Measurements from ENCODE around the gene WNT9B. TPM values are rescaled to one million over a fixed set of nuclear protein-coding genes. Genes with fewer than 3 reads are reported as not detected.

The WNT9B gene
- total and polyA plus RNA-seq, 9 of the 15 experiments (the other 6 are each of a cell fraction or from before 2014, with no cell fraction given), result not detected

DNA sequence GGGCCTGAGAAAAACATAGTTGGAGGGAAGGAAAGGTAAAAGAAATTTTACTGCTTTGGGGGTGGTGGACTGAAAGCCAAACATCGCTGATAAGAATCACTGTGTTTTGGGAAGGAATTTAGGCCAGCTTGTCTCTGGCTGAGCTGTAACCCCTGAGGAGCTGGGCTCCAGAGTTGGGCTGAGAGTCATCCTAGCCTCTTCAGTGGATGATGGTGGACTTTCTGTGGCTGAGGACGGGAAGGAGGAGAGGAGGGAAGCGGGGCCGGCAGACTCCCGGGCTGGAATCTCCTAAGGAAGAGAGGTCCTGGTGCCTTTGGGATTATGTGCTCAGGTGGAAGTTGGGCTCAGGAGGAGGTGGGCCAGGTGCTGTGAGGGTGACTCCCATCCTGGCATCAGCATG lies 8.6 kb downstream of the WNT9B start:
- H3K4me2 ChIP-seq (ENCODE audit: insufficient read depth, low read length), result no peak overlapping the region
- H3K79me2 ChIP-seq (ENCODE audit: control insufficient read depth, insufficient read depth, low read length), result no peaks in the 10 kb centered on the region
- ChIA-PET POLR2A (interaction anchor here (0.7 to 0.8 kb wide), 2 partner anchors 11 to 1611 kb away, joined by 3 read pairs; no protein-coding TSS in a partner anchor), CTCF (ENCODE audit: low intra/inter-chr PET ratio) (no interaction called here)
- 33% methylated on average over 5 of the region's 5 CpGs for WGBS (ENCODE audit: insufficient coverage, low coverage, missing lambda C conversion rate)
- H3K27ac ChIP-seq (ENCODE audit: extremely low read depth, low read depth, low read length), result no peak overlapping the region
- ATAC-seq, result no peak
- H3K4me3 ChIP-seq, result no peak overlapping the region
- intact Hi-C loops (cut with micrococcal nuclease), result no loop called here
- peak overlapping the region in 1 of 2 experiments; percentile 50; a peak in 1 of 4 replicates for H3K9ac ChIP-seq (ENCODE audit: insufficient read depth in 1 of 2, low read depth in 2 of 2, low read length in 2 of 2)
- peaks cover 7 to 11% of the 10 kb centered on the region in 2 experiments; a peak in 2 of 5 replicates for H3K4me1 ChIP-seq (replicated peaks in 1 of 2; ENCODE audit: control insufficient read depth in 2 of 2, insufficient read depth in 2 of 2, low read length in 2 of 2)
- DNase-seq (ENCODE audit: extremely low read depth in 1 of 4, low spot score in 3 of 4), result no peak
- no peak overlapping the region for H2AFZ ChIP-seq (ENCODE audit: low read depth, low read length)
- H3K27me3 ChIP-seq (ENCODE audit: control insufficient read depth in 2 of 2, insufficient read depth in 2 of 2, low read length in 2 of 2), result peaks cover 7 to 15% of the 10 kb centered on the region in 2 experiments; a peak in 4 of 5 replicates
- no peak for TF ChIP-seq ZBTB49 (CRISPR knock-in tag; IDR thresholded peaks at IDR 0.05; ENCODE audit: borderline replicate concordance)
- no peaks in the 10 kb centered on the region for H3K36me3 ChIP-seq (ENCODE audit: control insufficient read depth, insufficient read depth, low read length)
- in situ Hi-C loops (cut with MboI), result no loop called here
- H4K20me1 ChIP-seq (replicated peaks; ENCODE audit: control insufficient read depth, insufficient read depth, low read length), result 0 out of 2 replicates have a peak, but pooled peaks cover 3% of the 10 kb centered on the region
- FAIRE-seq, result no peak
- no peaks in the 10 kb centered on the region for H3K9me1 ChIP-seq (ENCODE audit: control insufficient read depth, insufficient read depth, low read length)
- H3K9me3 ChIP-seq (replicated peaks; ENCODE audit: control insufficient read depth, insufficient read depth, low read depth, low read length), result no peaks in the 10 kb centered on the region
- BruUV-seq (replicated peaks), result no TSS peak

- Histone ChIP-seq H3K27ac (ENCODE audit: extremely low read depth, low read depth, low read length) (no peak overlapping the region), H3K9ac (ENCODE audit: insufficient read depth in 1 of 2, low read depth in 2 of 2, low read length in 2 of 2) (peak overlapping the region in 1 of 2 experiments; percentile 86; a peak in 3 of 4 replicates), H2AFZ (ENCODE audit: low read depth, low read length) (peak overlapping the region; percentile 92), H4K20me1 (replicated peaks; ENCODE audit: control insufficient read depth, insufficient read depth, low read length) (0 out of 2 replicates have a peak, but pooled peaks cover 8% of the 10 kb centered on the region), H3K9me3 (replicated peaks; ENCODE audit: control insufficient read depth, insufficient read depth, low read depth, low read length) (0 out of 2 replicates have a peak, but pooled peaks cover 2% of the 10 kb centered on the region), H3K79me2 (ENCODE audit: control insufficient read depth, insufficient read depth, low read length) (no peaks in the 10 kb centered on the region), H3K9me1 (ENCODE audit: control insufficient read depth, insufficient read depth, low read length) (no peaks in the 10 kb centered on the region), H3K27me3 (ENCODE audit: control insufficient read depth in 2 of 2, insufficient read depth in 2 of 2, low read length in 2 of 2) (peaks cover 16 to 41% of the 10 kb centered on the region in 2 experiments; a peak in 4 of 5 replicates), H3K4me2 (ENCODE audit: insufficient read depth, low read length) (peak overlapping the region; percentile 46), H3K36me3 (ENCODE audit: control insufficient read depth, insufficient read depth, low read length) (no peaks in the 10 kb centered on the region), H3K4me3 (no peak overlapping the region), H3K4me1 (replicated peaks in 1 of 2; ENCODE audit: control insufficient read depth in 2 of 2, insufficient read depth in 2 of 2, low read length in 2 of 2) (peaks cover 7 to 11% of the 10 kb centered on the region in 2 experiments; a peak in 2 of 5 replicates)
- intact Hi-C loops (cut with micrococcal nuclease), result no loop called here
- peak; percentile 99 for ATAC-seq
- BruUV-seq (replicated peaks), result no TSS peak
- ChIA-PET POLR2A (interaction anchor here (0.8 to 1.5 kb wide), 2 partner anchors 9 to 15 kb away, joined by 4 read pairs; no protein-coding TSS in a partner anchor), CTCF (ENCODE audit: low intra/inter-chr PET ratio) (no interaction called here)
- WGBS (ENCODE audit: insufficient coverage, low coverage, missing lambda C conversion rate), result 0% methylated on average over 13 of the region's 13 CpGs
- DNase-seq (ENCODE audit: extremely low read depth in 1 of 4, low spot score in 3 of 4), result peak; percentile 79 to 91 (median 86)
- FAIRE-seq, result peak; percentile 72
- in situ Hi-C loops (cut with MboI), result no loop called here
- TF ChIP-seq HIVEP1 (CRISPR knock-in tag; IDR thresholded peaks at IDR 0.05) (no peak), DNMT1 (IDR thresholded peaks at IDR 0.05) (no peak), KDM5B (IDR thresholded peaks at IDR 0.05; ENCODE audit: insufficient replicate concordance, low read depth, low read length) (no peak), SLC30A9 (CRISPR knock-in tag; IDR thresholded peaks at IDR 0.05) (no peak), ZNF77 (CRISPR knock-in tag; IDR thresholded peaks at IDR 0.05) (no peak), ZNF668 (CRISPR knock-in tag; IDR thresholded peaks at IDR 0.05) (no peak), SMARCE1 (IDR thresholded peaks at IDR 0.05) (no peak), STAT5B (CRISPR knock-in tag; IDR thresholded peaks at IDR 0.05) (no peak), CCNT2 (IDR thresholded peaks at IDR 0.05; ENCODE audit: borderline replicate concordance, extremely low read depth, insufficient read length, low read depth, low read length) (no peak), ZNF449 (CRISPR knock-in tag; IDR thresholded peaks at IDR 0.05) (no peak), THRAP3 (IDR thresholded peaks at IDR 0.05; ENCODE audit: borderline replicate concordance) (no peak), CEBPB (tag; IDR thresholded peaks at IDR 0.05) (no peak)
Observed at GRCh38 chr17:46862949-46863348, 11.6 kb downstream of the WNT9B start.

Measured in K562 (cell line).